ENCODE results near the gene SRSF8.
"Not testable (repeated sequence)": the region's sequence is repeated elsewhere in the genome, so short reads cannot be mapped to it uniquely, and the experiment has no call there.

SRSF8 gene, protein sequence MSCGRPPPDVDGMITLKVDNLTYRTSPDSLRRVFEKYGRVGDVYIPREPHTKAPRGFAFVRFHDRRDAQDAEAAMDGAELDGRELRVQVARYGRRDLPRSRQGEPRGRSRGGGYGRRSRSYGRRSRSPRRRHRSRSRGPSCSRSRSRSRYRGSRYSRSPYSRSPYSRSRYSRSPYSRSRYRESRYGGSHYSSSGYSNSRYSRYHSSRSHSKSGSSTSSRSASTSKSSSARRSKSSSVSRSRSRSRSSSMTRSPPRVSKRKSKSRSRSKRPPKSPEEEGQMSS

DNA sequence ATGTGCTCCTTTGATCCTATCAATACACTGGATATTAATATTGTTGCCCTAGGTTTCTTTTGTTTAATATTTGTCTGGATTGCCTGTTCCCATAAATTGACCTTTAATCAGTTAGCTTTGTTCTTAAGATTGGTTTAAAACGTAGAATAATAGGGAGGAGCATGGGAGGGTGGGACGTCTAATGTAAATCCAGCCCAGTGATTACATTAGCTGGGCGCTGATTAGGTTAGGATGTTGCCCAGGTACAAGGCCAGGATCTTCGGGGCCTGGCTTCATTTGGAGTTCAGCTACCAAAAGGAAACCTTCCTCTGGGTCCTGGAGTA, at the start of gene SRSF8:
TSS of gene SRSF8 (plus strand) at position 204 of the 323 bp plus-strand sequence. CDS start 308 bp downstream, outside the sequence.
- Mint-ChIP-seq H3K27ac (peak within 1 kb of the TSS; percentile 98), H3K4me1 (ENCODE audit: low read depth) (peaks cover 26% of the 10 kb centered on the region), H3K27me3 (no peaks in the 10 kb centered on the region), H3K4me3 (peak within 1 kb of the TSS; percentile 98), H3K36me3 (peaks cover 2% of the 10 kb centered on the region), H3K9me3 (ENCODE audit: low read depth) (no peaks in the 10 kb centered on the region)

DNA sequence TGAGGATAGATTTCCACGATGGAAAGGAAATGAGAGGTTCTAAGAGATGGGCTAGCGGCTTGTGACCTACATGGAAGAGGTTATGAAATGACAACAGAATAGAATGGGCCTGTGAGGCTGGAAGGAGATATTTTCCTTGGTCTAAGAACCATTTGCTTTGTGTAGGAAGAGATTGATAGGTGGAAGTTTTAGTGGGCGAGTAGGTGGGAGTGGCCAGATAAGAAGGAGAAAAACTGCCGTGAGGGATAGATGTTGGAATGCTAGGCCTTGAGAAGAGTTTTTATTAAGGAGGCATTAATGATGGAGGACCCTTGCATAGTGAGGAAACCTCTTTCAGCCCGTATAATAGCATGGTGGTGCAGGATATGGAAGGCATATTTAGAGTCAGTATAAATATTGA, 45.3 kb upstream of the SRSF8 start:
- H3K36me3 Mint-ChIP-seq; H3K9me3 Mint-ChIP-seq (ENCODE audit: low read depth); H3K4me1 Mint-ChIP-seq (ENCODE audit: low read depth); H3K27me3 Mint-ChIP-seq; H3K4me3 Mint-ChIP-seq; H3K27ac Mint-ChIP-seq: not testable (repeated sequence)

DNA sequence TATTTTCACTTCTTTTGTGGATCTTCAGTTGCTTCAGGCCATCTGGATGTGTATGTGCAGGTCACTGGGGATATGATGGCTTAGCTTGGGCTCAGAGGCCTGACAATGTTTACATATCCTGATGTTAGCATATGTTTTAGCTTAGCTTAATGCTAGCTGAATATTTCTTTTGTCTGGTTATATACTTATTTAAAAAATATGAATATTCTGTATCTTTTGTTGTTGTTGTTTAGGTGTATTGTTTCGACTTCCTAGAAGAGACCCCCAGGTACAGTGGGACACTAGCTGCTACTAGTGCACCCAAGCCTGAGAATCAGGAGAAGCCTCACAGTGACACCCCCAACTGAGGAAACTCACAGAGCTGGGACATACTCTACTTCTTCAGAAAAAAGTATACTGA, 41.8 kb upstream of the SRSF8 start, which contains the start of gene KDM4E:
TSS of gene KDM4E (plus strand) at position 301 of the 400 bp plus-strand sequence. CDS start 300 bp downstream, outside the sequence.
- no peaks in the 10 kb centered on the region for H3K36me3 Mint-ChIP-seq
- no peak within 1 kb of the TSS for H3K27ac Mint-ChIP-seq
- H3K27me3 Mint-ChIP-seq: no peaks in the 10 kb centered on the region
- no peaks in the 10 kb centered on the region for H3K9me3 Mint-ChIP-seq (ENCODE audit: low read depth)
- no peak within 1 kb of the TSS for H3K4me3 Mint-ChIP-seq
- no peaks in the 10 kb centered on the region for H3K4me1 Mint-ChIP-seq (ENCODE audit: low read depth)

DNA sequence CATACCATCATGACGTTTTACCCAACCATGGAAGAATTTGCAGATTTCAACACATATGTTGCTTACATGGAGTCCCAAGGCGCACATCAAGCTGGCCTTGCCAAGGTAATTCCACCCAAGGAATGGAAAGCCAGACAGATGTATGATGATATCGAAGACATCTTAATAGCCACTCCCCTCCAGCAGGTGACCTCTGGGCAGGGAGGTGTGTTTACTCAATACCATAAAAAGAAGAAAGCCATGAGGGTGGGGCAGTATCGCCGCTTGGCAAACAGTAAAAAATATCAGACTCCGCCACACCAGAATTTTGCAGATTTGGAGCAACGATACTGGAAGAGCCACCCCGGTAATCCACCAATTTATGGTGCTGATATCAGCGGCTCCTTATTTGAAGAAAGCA, 41.1 kb upstream of the SRSF8 start:
- H3K4me1 Mint-ChIP-seq (ENCODE audit: low read depth); H3K27ac Mint-ChIP-seq; H3K27me3 Mint-ChIP-seq; H3K4me3 Mint-ChIP-seq; H3K36me3 Mint-ChIP-seq; H3K9me3 Mint-ChIP-seq (ENCODE audit: low read depth): not testable (repeated sequence)

DNA sequence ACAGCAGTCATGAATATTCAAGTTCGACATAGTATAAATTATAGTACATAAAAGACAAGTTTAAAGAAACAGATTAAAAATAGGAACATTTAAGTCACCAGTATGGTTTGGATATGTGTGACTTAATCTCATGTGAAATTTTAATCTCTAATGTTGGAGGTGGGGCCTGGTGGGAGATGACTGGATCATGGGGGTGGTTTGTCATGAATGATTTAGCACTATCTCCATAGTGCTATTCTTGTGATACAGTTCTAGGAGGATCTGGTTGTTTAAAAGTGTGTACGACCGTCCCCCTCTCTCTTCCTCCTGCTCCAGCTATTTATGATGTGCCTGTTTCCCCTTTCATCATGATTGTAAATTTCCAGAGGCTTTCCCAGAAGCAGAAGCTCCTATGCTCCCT, 38.4 kb upstream of the SRSF8 start:
- H3K4me3 Mint-ChIP-seq: no peak overlapping the region
- no peak overlapping the region for H3K27ac Mint-ChIP-seq
- no peaks in the 10 kb centered on the region for H3K4me1 Mint-ChIP-seq (ENCODE audit: low read depth)
- H3K27me3 Mint-ChIP-seq: peaks cover 2% of the 10 kb centered on the region
- H3K9me3 Mint-ChIP-seq (ENCODE audit: low read depth): no peaks in the 10 kb centered on the region
- no peaks in the 10 kb centered on the region for H3K36me3 Mint-ChIP-seq

DNA sequence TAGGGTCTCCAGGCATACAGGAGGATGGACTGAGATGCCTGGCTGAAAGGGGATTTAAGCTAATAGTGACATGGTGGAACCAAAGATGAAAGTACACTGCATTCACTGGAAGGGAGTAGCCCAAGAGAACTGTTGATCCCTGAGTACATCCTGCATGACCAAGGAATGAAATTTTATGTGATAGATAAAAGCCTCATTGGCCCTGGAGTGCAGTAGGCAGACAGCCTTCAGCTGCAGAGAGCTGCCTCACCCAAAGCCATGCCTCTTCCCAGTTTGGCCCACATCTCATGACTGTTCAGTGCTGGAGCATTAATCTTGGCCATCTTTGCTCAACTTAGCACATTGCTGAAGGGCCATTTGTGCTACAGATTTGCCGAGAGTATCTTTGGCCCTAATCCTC, 33.7 kb upstream of the SRSF8 start:
- Mint-ChIP-seq H3K4me3 (no peak overlapping the region), H3K27me3 (peaks cover 12% of the 10 kb centered on the region), H3K36me3 (peaks cover under 1% of the 10 kb centered on the region), H3K27ac (no peak overlapping the region), H3K9me3 (ENCODE audit: low read depth) (no peaks in the 10 kb centered on the region), H3K4me1 (ENCODE audit: low read depth) (no peaks in the 10 kb centered on the region)

DNA sequence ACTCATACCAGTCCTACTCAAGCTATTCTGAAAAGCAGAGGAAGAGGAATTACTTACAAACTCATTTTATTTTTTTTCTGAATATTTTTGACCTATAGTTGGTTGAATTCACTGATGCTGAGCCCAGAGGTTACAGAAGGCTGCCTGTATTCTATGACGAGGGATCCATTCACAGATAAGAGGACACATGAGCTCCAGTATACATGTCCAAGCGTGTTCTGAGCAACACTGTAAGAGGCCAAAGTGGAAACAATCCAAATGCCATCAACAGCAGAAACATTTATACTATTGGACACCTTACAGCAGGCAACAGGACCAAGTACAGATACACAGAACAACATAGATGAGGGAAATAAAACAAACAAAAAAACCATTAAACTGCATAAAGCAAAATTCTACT, 31.4 kb upstream of the SRSF8 start:
- Mint-ChIP-seq H3K27ac (no peak overlapping the region), H3K4me1 (ENCODE audit: low read depth) (no peaks in the 10 kb centered on the region), H3K4me3 (no peak overlapping the region), H3K27me3 (peaks cover 17% of the 10 kb centered on the region), H3K9me3 (ENCODE audit: low read depth) (no peaks in the 10 kb centered on the region), H3K36me3 (peaks cover 3% of the 10 kb centered on the region)

DNA sequence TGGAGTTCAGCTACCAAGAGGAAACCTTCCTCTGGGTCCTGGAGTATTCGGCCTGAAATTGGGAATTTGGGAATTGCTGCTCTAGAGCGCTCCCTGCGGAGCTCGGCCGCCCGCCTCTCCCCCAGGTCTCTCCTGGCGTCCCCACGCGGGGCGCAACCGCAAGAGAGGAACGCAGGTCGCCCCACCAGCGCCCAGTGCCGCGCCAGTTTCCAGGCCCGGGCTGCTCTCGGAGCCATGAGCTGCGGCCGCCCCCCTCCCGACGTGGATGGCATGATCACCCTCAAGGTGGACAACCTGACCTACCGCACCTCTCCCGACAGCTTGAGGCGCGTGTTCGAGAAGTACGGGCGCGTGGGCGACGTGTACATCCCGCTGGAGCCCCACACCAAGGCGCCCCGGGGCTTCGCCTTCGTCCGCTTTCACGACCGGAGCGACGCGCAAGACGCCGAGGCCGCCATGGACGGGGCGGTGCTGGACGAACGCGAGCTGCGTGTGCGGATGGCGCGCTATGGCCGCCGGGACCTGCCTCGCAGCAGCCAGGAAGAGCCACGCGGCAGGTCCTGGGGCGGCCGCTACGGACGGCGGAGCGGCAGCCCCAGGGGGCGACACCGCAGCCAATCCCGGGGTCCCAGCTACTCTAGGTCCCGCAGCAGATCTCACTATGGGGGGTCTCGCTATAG, 29.2 kb upstream of the SRSF8 start:
- not testable (repeated sequence) for H3K36me3 Mint-ChIP-seq; H3K27ac Mint-ChIP-seq; H3K4me1 Mint-ChIP-seq (ENCODE audit: low read depth); H3K9me3 Mint-ChIP-seq (ENCODE audit: low read depth)
- H3K27me3 Mint-ChIP-seq: peaks cover 27% of the 10 kb centered on the region
- H3K4me3 Mint-ChIP-seq: peak overlapping the region; percentile 65

DNA sequence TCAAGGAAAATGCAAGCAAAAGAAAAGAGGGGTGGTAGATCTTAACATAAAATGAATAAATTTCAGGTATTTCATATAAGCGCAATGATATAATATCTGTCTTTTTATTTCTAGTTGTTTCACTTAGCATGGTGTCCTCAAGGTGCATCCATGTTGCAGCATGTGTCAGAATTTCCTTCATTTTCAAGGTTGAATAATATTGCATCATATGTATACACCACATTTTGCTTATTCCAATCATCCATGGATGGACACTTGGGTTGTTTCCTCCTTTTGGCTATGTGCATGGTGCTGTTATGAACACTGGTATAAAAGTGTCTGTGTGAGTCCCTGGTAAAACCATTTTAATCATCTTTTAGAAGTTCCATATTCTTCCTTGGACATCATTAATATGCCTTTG, 24.5 kb upstream of the SRSF8 start:
- peaks cover 33% of the 10 kb centered on the region for H3K27me3 Mint-ChIP-seq
- no peaks in the 10 kb centered on the region for H3K4me1 Mint-ChIP-seq (ENCODE audit: low read depth)
- H3K4me3 Mint-ChIP-seq: no peak overlapping the region
- H3K36me3 Mint-ChIP-seq: peaks cover 5% of the 10 kb centered on the region
- no peak overlapping the region for H3K27ac Mint-ChIP-seq
- no peaks in the 10 kb centered on the region for H3K9me3 Mint-ChIP-seq (ENCODE audit: low read depth)

DNA sequence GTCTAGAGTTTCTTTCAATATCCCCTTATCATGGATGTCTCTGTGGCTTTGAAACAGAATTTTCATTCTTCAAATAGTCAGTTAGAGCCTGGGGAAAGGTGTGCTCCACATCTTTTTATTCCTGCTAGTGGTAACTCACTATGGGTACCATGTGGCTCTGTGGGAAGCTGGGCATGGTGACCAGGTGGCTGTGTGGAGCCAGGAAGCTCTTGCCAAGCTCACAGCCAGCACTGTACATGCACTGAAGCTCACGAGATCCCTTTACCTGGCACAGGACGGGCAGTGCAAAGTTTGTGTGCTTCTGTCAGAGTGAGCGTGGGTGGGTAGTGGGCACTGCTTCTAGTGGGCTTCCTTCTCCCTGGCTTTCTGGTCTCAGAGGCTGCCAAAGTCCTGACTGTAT, 23.8 kb upstream of the SRSF8 start:
- Mint-ChIP-seq H3K4me3 (no peak overlapping the region), H3K4me1 (ENCODE audit: low read depth) (no peaks in the 10 kb centered on the region), H3K27me3 (peaks cover 34% of the 10 kb centered on the region), H3K27ac (no peak overlapping the region), H3K9me3 (ENCODE audit: low read depth) (no peaks in the 10 kb centered on the region), H3K36me3 (peaks cover 5% of the 10 kb centered on the region)

DNA sequence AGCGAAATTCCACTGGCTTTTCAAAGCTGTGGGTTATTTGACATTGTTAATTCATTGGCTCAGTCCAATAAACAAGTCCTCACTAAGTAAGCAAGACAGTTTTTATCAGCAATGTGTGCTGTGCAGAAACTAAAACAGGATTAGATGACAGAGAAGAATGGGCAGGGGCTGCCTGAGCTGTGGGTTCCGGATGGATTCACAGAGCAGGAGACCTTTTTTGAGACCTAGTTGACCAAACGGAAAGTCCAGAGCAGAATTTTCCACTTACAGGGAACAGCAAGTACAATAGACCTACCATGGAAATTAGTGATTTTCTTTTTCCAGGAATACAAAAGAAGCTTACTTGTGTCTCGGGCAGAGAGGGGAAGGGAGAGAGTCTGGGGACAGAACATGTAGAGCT, 22.7 kb upstream of the SRSF8 start:
- H3K36me3 Mint-ChIP-seq: peaks cover 2% of the 10 kb centered on the region
- H3K9me3 Mint-ChIP-seq (ENCODE audit: low read depth): no peaks in the 10 kb centered on the region
- H3K27ac Mint-ChIP-seq: no peak overlapping the region
- no peaks in the 10 kb centered on the region for H3K4me1 Mint-ChIP-seq (ENCODE audit: low read depth)
- H3K27me3 Mint-ChIP-seq: peaks cover 30% of the 10 kb centered on the region
- no peak overlapping the region for H3K4me3 Mint-ChIP-seq

DNA sequence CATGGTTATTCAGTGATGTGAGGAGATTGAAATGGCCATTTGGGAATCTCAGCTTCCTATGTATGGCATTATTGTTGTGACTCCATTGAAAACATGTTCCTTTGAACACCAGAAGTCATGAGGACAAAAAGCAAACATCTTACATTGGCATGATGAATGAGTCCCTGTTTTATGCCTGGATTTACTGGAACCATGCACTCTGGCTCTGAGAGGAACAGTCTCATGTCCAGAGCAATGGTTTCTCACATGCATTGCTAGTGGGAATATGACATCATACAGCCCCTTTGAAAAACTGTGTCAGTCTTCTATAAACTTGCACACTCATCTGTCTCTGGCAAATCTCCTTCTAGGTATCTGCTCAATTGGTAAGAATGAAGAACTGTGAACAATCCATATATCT, 20.9 kb upstream of the SRSF8 start:
- Mint-ChIP-seq H3K4me3 (no peak overlapping the region), H3K27me3 (peaks cover 34% of the 10 kb centered on the region), H3K4me1 (ENCODE audit: low read depth) (no peaks in the 10 kb centered on the region), H3K36me3 (peaks cover 2% of the 10 kb centered on the region), H3K27ac (no peak overlapping the region), H3K9me3 (ENCODE audit: low read depth) (no peaks in the 10 kb centered on the region)

DNA sequence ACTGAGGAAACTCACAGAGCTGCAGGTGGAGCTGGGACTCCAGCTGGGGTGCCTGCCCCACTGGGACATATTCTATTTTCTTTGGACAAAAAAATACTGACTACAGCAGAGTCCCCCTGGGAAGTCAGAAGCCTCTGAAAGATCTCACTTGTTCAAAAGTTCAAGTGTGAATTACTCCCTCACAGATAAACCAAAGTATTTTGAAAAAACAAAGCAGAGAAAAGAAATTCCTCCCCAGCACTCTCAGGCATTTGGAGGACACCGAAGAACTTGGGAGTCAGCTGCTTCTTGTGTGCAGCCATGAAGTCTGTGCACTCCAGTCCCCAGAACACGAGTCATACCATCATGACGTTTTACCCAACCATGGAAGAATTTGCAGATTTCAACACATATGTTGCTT, 17.6 kb upstream of the SRSF8 start, which contains the start of gene KDM4F:
TSS of gene KDM4F (plus strand) at position 301 of the 400 bp plus-strand sequence.
- peaks cover 36% of the 10 kb centered on the region for H3K27me3 Mint-ChIP-seq
- H3K36me3 Mint-ChIP-seq; H3K9me3 Mint-ChIP-seq (ENCODE audit: low read depth); H3K4me1 Mint-ChIP-seq (ENCODE audit: low read depth); H3K4me3 Mint-ChIP-seq; H3K27ac Mint-ChIP-seq: not testable (repeated sequence)

DNA sequence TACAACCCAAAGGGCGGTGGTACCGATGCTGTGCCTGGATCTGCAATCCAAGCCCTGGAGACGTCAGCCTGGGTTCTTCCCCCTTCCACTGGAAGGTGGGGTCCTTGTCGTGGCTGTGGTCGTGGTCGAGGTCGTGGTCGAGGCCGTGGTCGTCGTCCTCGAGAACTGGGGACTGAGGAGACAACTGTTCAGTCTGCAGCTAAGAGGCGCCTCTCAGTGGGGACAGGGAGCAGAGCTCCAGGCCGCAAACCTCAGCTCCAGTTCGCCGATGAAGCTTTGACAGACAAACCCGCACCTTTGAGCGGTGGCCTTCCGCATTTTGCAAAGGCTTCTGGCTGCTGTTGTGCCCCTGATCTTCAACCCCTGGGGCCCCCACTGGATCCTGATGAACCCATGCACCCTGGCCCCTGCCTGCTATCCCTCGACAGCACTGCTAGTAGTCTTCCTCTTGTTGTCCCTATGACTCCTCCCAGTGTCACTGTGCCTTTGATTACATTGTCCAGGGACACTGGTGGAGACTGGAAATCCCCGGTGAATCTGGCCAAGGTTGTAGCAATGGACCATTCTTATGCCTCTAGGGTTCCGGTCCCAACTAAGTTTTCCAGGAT, 16.0 kb upstream of the SRSF8 start:
- no peaks in the 10 kb centered on the region for H3K4me1 Mint-ChIP-seq (ENCODE audit: low read depth)
- no peak overlapping the region for H3K27ac Mint-ChIP-seq
- no peak overlapping the region for H3K4me3 Mint-ChIP-seq
- peaks cover 30% of the 10 kb centered on the region for H3K27me3 Mint-ChIP-seq
- H3K36me3 Mint-ChIP-seq: no peaks in the 10 kb centered on the region
- no peaks in the 10 kb centered on the region for H3K9me3 Mint-ChIP-seq (ENCODE audit: low read depth)

DNA sequence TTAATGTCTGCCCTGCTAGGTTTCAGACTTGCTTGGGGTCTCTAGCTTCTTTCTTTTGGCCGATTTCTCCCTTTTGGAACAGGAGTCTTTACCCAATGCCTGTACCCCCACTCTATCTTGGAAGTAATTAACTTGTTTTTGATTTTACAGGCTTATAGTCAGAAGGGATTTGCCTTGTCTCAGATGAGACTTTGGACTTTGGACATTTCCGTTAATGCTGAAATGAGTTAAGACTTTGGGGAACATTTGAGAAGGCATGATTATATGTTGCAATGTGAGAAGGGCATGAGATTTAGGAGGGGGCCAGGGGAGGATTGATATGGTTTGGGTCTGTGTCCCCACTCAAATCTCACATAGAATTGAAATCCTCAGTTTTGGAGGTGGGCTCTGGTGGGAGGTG, 12.4 kb upstream of the SRSF8 start:
- peaks cover 23% of the 10 kb centered on the region for H3K27me3 Mint-ChIP-seq
- no peak overlapping the region for H3K4me3 Mint-ChIP-seq
- H3K9me3 Mint-ChIP-seq (ENCODE audit: low read depth): no peaks in the 10 kb centered on the region
- no peak overlapping the region for H3K27ac Mint-ChIP-seq
- no peaks in the 10 kb centered on the region for H3K4me1 Mint-ChIP-seq (ENCODE audit: low read depth)
- H3K36me3 Mint-ChIP-seq: no peaks in the 10 kb centered on the region

All from activated naive CD8-positive, alpha-beta T cell (primary cell).